DND-41 (cell line): Measurements from ENCODE around the gene RCAN2.

Experiments
- ATAC-seq: fragments of 200-7000 bp; cut with Tn5 transposase; 3 replicates; pipeline ENCODE4 v1.9.1; 2021; ENCODE audit warnings: low read depth; ENCODE audit not compliant: insufficient read depth
- DNase-seq: peaks from one replicate; pipeline ENCODE4 v3.0.0-alpha.2; 2020
- H2AFZ ChIP-seq: 2 replicates; pipeline ENCODE4 v1.6.0; 2012; ENCODE audit warnings: low read depth, low read length
- H3K27ac ChIP-seq: 2 replicates; pipeline ENCODE4 v1.5.1; 2012; ENCODE audit warnings: low read length, inconsistent platforms
- H3K27me3 ChIP-seq: fragments of 200-600 bp; sonication (generic); 2 replicates; pipeline ENCODE4 v1.6.0; 2012; ENCODE audit warnings: low read length, mild to moderate bottlenecking, inconsistent platforms; ENCODE audit not compliant: insufficient read depth, poor library complexity
- H3K36me3 ChIP-seq: 2 replicates; pipeline ENCODE4 v1.5.1; 2012; ENCODE audit warnings: low read length, inconsistent platforms; ENCODE audit not compliant: insufficient read depth
- H3K4me1 ChIP-seq: 2 replicates; pipeline ENCODE4 v1.5.1; 2012; ENCODE audit warnings: mild to moderate bottlenecking, low read length; ENCODE audit not compliant: insufficient read depth
- H3K4me2 ChIP-seq: 2 replicates; pipeline ENCODE4 v1.6.0; 2012; ENCODE audit warnings: mild to moderate bottlenecking, moderate library complexity, low read length, inconsistent platforms; ENCODE audit not compliant: insufficient read depth
- H3K4me3 ChIP-seq, 2 experiments: fragments of 200-600 bp in 1 of 2; shearing (Covaris generic) in 1 of 2; 2 replicates each; pipeline ENCODE4 v1.5.1; 2012 to 2016; ENCODE audit warnings: inconsistent platforms in 2 of 2, low read length in 2 of 2, mild to moderate bottlenecking in 2 of 2, low read depth in 1 of 2, moderate library complexity in 1 of 2
- H3K79me2 ChIP-seq: 2 replicates; pipeline ENCODE4 v1.6.0; 2012; ENCODE audit warnings: low read length, inconsistent platforms; ENCODE audit not compliant: insufficient read depth
- H3K9ac ChIP-seq: 2 replicates; pipeline ENCODE4 v1.6.0; 2012; ENCODE audit warnings: low read depth, mild to moderate bottlenecking, inconsistent platforms, low read length, moderate library complexity
- H3K9me3 ChIP-seq: 2 replicates; pipeline ENCODE4 v1.5.1; 2012; ENCODE audit warnings: low read length, moderate library complexity, mild to moderate bottlenecking, inconsistent platforms; ENCODE audit not compliant: insufficient read depth, severe bottlenecking
- H4K20me1 ChIP-seq: 2 replicates; pipeline ENCODE4 v1.6.0; 2012; ENCODE audit warnings: low read length; ENCODE audit not compliant: insufficient read depth
- CTCF ChIP-seq: IDR thresholded peaks from 2 replicates; pipeline ENCODE4 v1.5.1; 2012; ENCODE audit warnings: borderline replicate concordance, low read length, moderate library complexity, mild to moderate bottlenecking; ENCODE audit not compliant: poor library complexity, severe bottlenecking; ENCODE audit errors: extremely low read depth
- EZH2 ChIP-seq: IDR thresholded peaks from 3 replicates; pipeline ENCODE4 v1.6.1; 2012; ENCODE audit warnings: borderline replicate concordance, low read depth, mild to moderate bottlenecking, moderate library complexity, low read length, inconsistent platforms; ENCODE audit not compliant: severe bottlenecking

The RCAN2 gene

GRCh38 chr6:46327779-46328178, 163.5 kb downstream of the RCAN2 start:
- H4K20me1 ChIP-seq: no peaks in the 10 kb centered on the region
- no peaks in the 10 kb centered on the region for H3K36me3 ChIP-seq
- H3K27me3 ChIP-seq: peaks cover 39% of the 10 kb centered on the region
- H2AFZ ChIP-seq: no peak overlapping the region
- DNase-seq (no peak), ATAC-seq (no peak)
- H3K9me3 ChIP-seq: no peaks in the 10 kb centered on the region
- H3K27ac ChIP-seq: no peak overlapping the region
- H3K4me3 ChIP-seq: no peak overlapping the region
- no peak for TF ChIP-seq CTCF
- TF ChIP-seq EZH2: no peak
- no peaks in the 10 kb centered on the region for H3K79me2 ChIP-seq
- H3K9ac ChIP-seq: no peak overlapping the region
- no peak overlapping the region for H3K4me2 ChIP-seq
- no peaks in the 10 kb centered on the region for H3K4me1 ChIP-seq

- Histone ChIP-seq H3K79me2 (no peaks in the 10 kb centered on the region), H3K27me3 (peaks cover 43% of the 10 kb centered on the region), H4K20me1 (no peaks in the 10 kb centered on the region), H3K36me3 (no peaks in the 10 kb centered on the region), H3K4me2 (no peak overlapping the region), H3K4me1 (no peaks in the 10 kb centered on the region), H3K4me3 (no peak overlapping the region), H2AFZ (no peak overlapping the region), H3K9ac (no peak overlapping the region), H3K9me3 (no peaks in the 10 kb centered on the region), H3K27ac (no peak overlapping the region)
- no peak for TF ChIP-seq CTCF
- DNase-seq (no peak), ATAC-seq (no peak)
These were observed 165.4 kb downstream of the RCAN2 start for GRCh38 chr6:46325561-46326530.

- TF ChIP-seq CTCF (no peak), EZH2 (no peak)
- H3K27me3 ChIP-seq: peaks cover 42% of the 10 kb centered on the region
- no peak overlapping the region for H3K27ac ChIP-seq
- no peak overlapping the region for H3K9ac ChIP-seq
- H4K20me1 ChIP-seq: no peaks in the 10 kb centered on the region
- no peaks in the 10 kb centered on the region for H3K79me2 ChIP-seq
- no peaks in the 10 kb centered on the region for H3K4me1 ChIP-seq
- no peak for DNase-seq
- no peak overlapping the region for H3K4me2 ChIP-seq
- H3K9me3 ChIP-seq: no peaks in the 10 kb centered on the region
- no peak for ATAC-seq
- H3K36me3 ChIP-seq: no peaks in the 10 kb centered on the region
- H2AFZ ChIP-seq: no peak overlapping the region
- H3K4me3 ChIP-seq: no peak overlapping the region
These were observed 166.5 kb downstream of the RCAN2 start for GRCh38 chr6:46324706-46325105.
